ENCODE data around the gene NSDHL.

The NSDHL gene

GRCh38 chrX:152865232-152865920, 34.5 kb downstream of the NSDHL start:
- no peak overlapping the region for H3K27ac Mint-ChIP-seq
- H3K4me3 Mint-ChIP-seq, result no peak overlapping the region
- DNase-seq (ENCODE audit: low spot score), result no peak
- H3K9me3 Mint-ChIP-seq, result no peaks in the 10 kb centered on the region
- H3K36me3 Mint-ChIP-seq (ENCODE audit: low read depth), result peaks cover 11% of the 10 kb centered on the region
- H3K4me1 Mint-ChIP-seq (ENCODE audit: low read depth), result no peaks in the 10 kb centered on the region
- H3K27me3 Mint-ChIP-seq (ENCODE audit: low read depth), result no peaks in the 10 kb centered on the region

GRCh38 chrX:152866386-152866785, 35.5 kb downstream of the NSDHL start:
- H3K4me3 Mint-ChIP-seq, result no peak overlapping the region
- H3K36me3 Mint-ChIP-seq (ENCODE audit: low read depth), result peaks cover 9% of the 10 kb centered on the region
- no peaks in the 10 kb centered on the region for H3K27me3 Mint-ChIP-seq (ENCODE audit: low read depth)
- no peak for DNase-seq (ENCODE audit: low spot score)
- no peak overlapping the region for H3K27ac Mint-ChIP-seq
- no peaks in the 10 kb centered on the region for H3K9me3 Mint-ChIP-seq
- H3K4me1 Mint-ChIP-seq (ENCODE audit: low read depth), result no peaks in the 10 kb centered on the region

- Mint-ChIP-seq H3K9me3 (no peaks in the 10 kb centered on the region), H3K4me1 (ENCODE audit: low read depth) (peaks cover 8% of the 10 kb centered on the region), H3K4me3 (no peak overlapping the region), H3K27ac (no peak overlapping the region), H3K36me3 (ENCODE audit: low read depth) (peaks cover 7% of the 10 kb centered on the region), H3K27me3 (ENCODE audit: low read depth) (no peaks in the 10 kb centered on the region)
- DNase-seq (ENCODE audit: low spot score), result no peak
Measured at GRCh38 chrX:152869972-152870371, 39.1 kb downstream of the NSDHL start.

GRCh38 chrX:152871260-152871659, 40.4 kb downstream of the NSDHL start:
- no peak for DNase-seq (ENCODE audit: low spot score)
- H3K4me3 Mint-ChIP-seq, result no peak overlapping the region
- no peak overlapping the region for H3K27ac Mint-ChIP-seq
- peaks cover 8% of the 10 kb centered on the region for H3K4me1 Mint-ChIP-seq (ENCODE audit: low read depth)
- H3K9me3 Mint-ChIP-seq, result no peaks in the 10 kb centered on the region
- no peaks in the 10 kb centered on the region for H3K27me3 Mint-ChIP-seq (ENCODE audit: low read depth)
- peaks cover 7% of the 10 kb centered on the region for H3K36me3 Mint-ChIP-seq (ENCODE audit: low read depth)

GRCh38 chrX:152872522-152872921, 41.7 kb downstream of the NSDHL start:
- no peaks in the 10 kb centered on the region for H3K27me3 Mint-ChIP-seq (ENCODE audit: low read depth)
- H3K36me3 Mint-ChIP-seq (ENCODE audit: low read depth), result peaks cover 7% of the 10 kb centered on the region
- peak overlapping the region; percentile 26 for H3K27ac Mint-ChIP-seq
- H3K9me3 Mint-ChIP-seq, result no peaks in the 10 kb centered on the region
- H3K4me3 Mint-ChIP-seq, result no peak overlapping the region
- peaks cover 8% of the 10 kb centered on the region for H3K4me1 Mint-ChIP-seq (ENCODE audit: low read depth)
- no peak for DNase-seq (ENCODE audit: low spot score)

GRCh38 chrX:152873361-152873760, 42.5 kb downstream of the NSDHL start:
- Mint-ChIP-seq H3K4me3 (no peak overlapping the region), H3K4me1 (ENCODE audit: low read depth) (peaks cover 8% of the 10 kb centered on the region), H3K27me3 (ENCODE audit: low read depth) (no peaks in the 10 kb centered on the region), H3K9me3 (no peaks in the 10 kb centered on the region), H3K36me3 (ENCODE audit: low read depth) (peaks cover 7% of the 10 kb centered on the region), H3K27ac (peak overlapping the region; percentile 57)
- no peak for DNase-seq (ENCODE audit: low spot score)

GRCh38 chrX:152876931-152877840, 46.3 kb downstream of the NSDHL start:
- no peak overlapping the region for H3K4me3 Mint-ChIP-seq
- H3K4me1 Mint-ChIP-seq (ENCODE audit: low read depth), result peaks cover 4% of the 10 kb centered on the region
- H3K27ac Mint-ChIP-seq, result no peak overlapping the region
- H3K36me3 Mint-ChIP-seq (ENCODE audit: low read depth), result no peaks in the 10 kb centered on the region
- no peak for DNase-seq (ENCODE audit: low spot score)
- no peaks in the 10 kb centered on the region for H3K27me3 Mint-ChIP-seq (ENCODE audit: low read depth)
- H3K9me3 Mint-ChIP-seq, result no peaks in the 10 kb centered on the region

- Mint-ChIP-seq H3K27ac (no peak overlapping the region), H3K4me1 (ENCODE audit: low read depth) (no peaks in the 10 kb centered on the region)
Measured at GRCh38 chrX:152878976-152879755, 48.3 kb downstream of the NSDHL start.

GRCh38 chrX:152881289-152881688, 50.4 kb downstream of the NSDHL start:
- no peak overlapping the region for H3K4me3 Mint-ChIP-seq
- no peaks in the 10 kb centered on the region for H3K36me3 Mint-ChIP-seq (ENCODE audit: low read depth)
- H3K9me3 Mint-ChIP-seq, result no peaks in the 10 kb centered on the region

More at GRCh38 chrX:152878976-152879755, 48.3 kb downstream of the NSDHL start:
- Mint-ChIP-seq H3K27me3 (ENCODE audit: low read depth) (no peaks in the 10 kb centered on the region), H3K9me3 (no peaks in the 10 kb centered on the region), H3K36me3 (ENCODE audit: low read depth) (no peaks in the 10 kb centered on the region), H3K4me3 (no peak overlapping the region)
- no peak for DNase-seq (ENCODE audit: low spot score)

GRCh38 chrX:152884171-152884570, 53.3 kb downstream of the NSDHL start:
- no peaks in the 10 kb centered on the region for H3K36me3 Mint-ChIP-seq (ENCODE audit: low read depth)
- H3K4me1 Mint-ChIP-seq (ENCODE audit: low read depth), result peaks cover 2% of the 10 kb centered on the region
- no peak overlapping the region for H3K27ac Mint-ChIP-seq
- no peaks in the 10 kb centered on the region for H3K9me3 Mint-ChIP-seq
- no peak for DNase-seq (ENCODE audit: low spot score)
- H3K27me3 Mint-ChIP-seq (ENCODE audit: low read depth), result peaks cover 5% of the 10 kb centered on the region
- H3K4me3 Mint-ChIP-seq, result no peak overlapping the region

More at GRCh38 chrX:152881289-152881688, 50.4 kb downstream of the NSDHL start:
- no peak for DNase-seq (ENCODE audit: low spot score)
- H3K27ac Mint-ChIP-seq, result no peak overlapping the region
- H3K27me3 Mint-ChIP-seq (ENCODE audit: low read depth), result no peaks in the 10 kb centered on the region
- H3K4me1 Mint-ChIP-seq (ENCODE audit: low read depth), result peaks cover 2% of the 10 kb centered on the region

- no peaks in the 10 kb centered on the region for H3K36me3 Mint-ChIP-seq (ENCODE audit: low read depth)
- H3K27ac Mint-ChIP-seq, result no peak overlapping the region
- peaks cover 22% of the 10 kb centered on the region for H3K27me3 Mint-ChIP-seq (ENCODE audit: low read depth)
- H3K9me3 Mint-ChIP-seq, result no peaks in the 10 kb centered on the region
- H3K4me1 Mint-ChIP-seq (ENCODE audit: low read depth), result peaks cover 2% of the 10 kb centered on the region
- no peak overlapping the region for H3K4me3 Mint-ChIP-seq
- DNase-seq (ENCODE audit: low spot score), result no peak
Measured at GRCh38 chrX:152886716-152887115, 55.9 kb downstream of the NSDHL start.

GRCh38 chrX:152892499-152892898, 61.6 kb downstream of the NSDHL start:
- peaks cover 35% of the 10 kb centered on the region for H3K27me3 Mint-ChIP-seq (ENCODE audit: low read depth)
- H3K4me3 Mint-ChIP-seq, result no peak overlapping the region
- no peaks in the 10 kb centered on the region for H3K9me3 Mint-ChIP-seq
- no peaks in the 10 kb centered on the region for H3K4me1 Mint-ChIP-seq (ENCODE audit: low read depth)
- H3K36me3 Mint-ChIP-seq (ENCODE audit: low read depth), result no peaks in the 10 kb centered on the region
- DNase-seq (ENCODE audit: low spot score), result no peak
- H3K27ac Mint-ChIP-seq, result no peak overlapping the region

GRCh38 chrX:152892999-152893891, 62.4 kb downstream of the NSDHL start:
- no peak for DNase-seq (ENCODE audit: low spot score)
- H3K27ac Mint-ChIP-seq, result no peak overlapping the region
- H3K4me1 Mint-ChIP-seq (ENCODE audit: low read depth), result no peaks in the 10 kb centered on the region
- no peaks in the 10 kb centered on the region for H3K36me3 Mint-ChIP-seq (ENCODE audit: low read depth)
- H3K9me3 Mint-ChIP-seq, result no peaks in the 10 kb centered on the region
- no peak overlapping the region for H3K4me3 Mint-ChIP-seq
- H3K27me3 Mint-ChIP-seq (ENCODE audit: low read depth), result peaks cover 33% of the 10 kb centered on the region

Data from T-helper 2 cell treated with Interferon-gamma antibody and Interleukin-4, amounts not matched to agents 5 μg/mL and 100 μg/mL, for 36 hours (primary cell).